Hair follicular keratinocyte (primary cell): ENCODE results near the gene METTL4. TPM values are rescaled to one million over a fixed set of nuclear protein-coding genes. Genes with fewer than 3 reads are reported as not detected.

Experiments used
- total RNA-seq: library from RNA; depleted of rRNA; stranded (reverse); fragments of >200 nt; gene quantifications from 2 replicates; pipeline ENCODE4 v1.2.3, GENCODE V29; 2015

Gene METTL4
- 5.0 TPM in 2 replicates for total RNA-seq

GRCh38 chr18:2571200-2572170 lies at the start of gene METTL4, which contains the start of gene NDC80:
TSS of gene METTL4 (minus strand) at chr18:2571505. CDS start at chr18:2567216, 4,289 bp downstream.
TSS of gene NDC80 (plus strand) at chr18:2571557. CDS start at chr18:2572986, 1,429 bp downstream.

Other genes with a start within 250 kb of the METTL4 start
- gene NDC80, start 52 bp upstream of the METTL4 start, total RNA-seq = 9.5 and 28.4 TPM in 2 replicates
- 15.8 and 17.3 TPM in 2 replicates for gene SMCHD1, start 84.2 kb upstream of the METTL4 start, total RNA-seq